VCaP (cell line): ENCODE results near the gene ADGRV1.

Experiments
- H3K27ac ChIP-seq: fragments of 450-650 bp; 2 replicates; pipeline ENCODE4 v1.5.1; 2017
- CTCF ChIP-seq: fragments of 450-650 bp; conservative IDR thresholded peaks from 2 replicates; pipeline ENCODE4 v1.5.1; 2017; ENCODE audit warnings: mild to moderate bottlenecking, moderate library complexity

ADGRV1 gene

GRCh38 chr5:90558344-90559192, at the start of gene ADGRV1:
Gene ADGRV1 (plus strand): TSS chr5:90558797. CDS start chr5:90558896, 99 bp downstream.
- TF ChIP-seq CTCF = no peak
- H3K27ac ChIP-seq = peak within 1 kb of the TSS; percentile 67

- no peak overlapping the region for H3K27ac ChIP-seq
- no peak for TF ChIP-seq CTCF
Observed at GRCh38 chr5:90510438-90510837, 48.2 kb upstream of the ADGRV1 start.

GRCh38 chr5:90514520-90514919, 44.1 kb upstream of the ADGRV1 start:
- TF ChIP-seq CTCF = no peak
- H3K27ac ChIP-seq = no peak overlapping the region

- no peak for TF ChIP-seq CTCF
Observed at GRCh38 chr5:90518661-90519060, 39.9 kb upstream of the ADGRV1 start.

GRCh38 chr5:90519081-90519480, 39.5 kb upstream of the ADGRV1 start:
- no peak for TF ChIP-seq CTCF
- no peak overlapping the region for H3K27ac ChIP-seq

More at GRCh38 chr5:90518661-90519060, 39.9 kb upstream of the ADGRV1 start:
- H3K27ac ChIP-seq = no peak overlapping the region

GRCh38 chr5:90528601-90529193, 29.9 kb upstream of the ADGRV1 start:
- no peak for TF ChIP-seq CTCF
- peak overlapping the region; percentile 75 for H3K27ac ChIP-seq

GRCh38 chr5:90529194-90529938, 29.2 kb upstream of the ADGRV1 start, which contains the start of gene LYSMD3:
Gene LYSMD3 (minus strand): TSS chr5:90529584. CDS start chr5:90525289, 4,295 bp downstream.
- peak within 1 kb of the TSS; percentile 75 for H3K27ac ChIP-seq
- no peak for TF ChIP-seq CTCF
